Astrocyte of the spinal cord (primary cell): ENCODE data around the gene ABTB2.
"Not testable (repeated sequence)": the region's sequence is repeated elsewhere in the genome, so short reads cannot be mapped to it uniquely, and the experiment has no call there.

ENCODE experiments used
- DNase-seq: peaks from one replicate; pipeline ENCODE4 v3.0.0; 2011; ENCODE audit warnings: low read depth, low spot score
- H3K4me3 ChIP-seq: 2 replicates; pipeline ENCODE4 v1.5.1; 2011; ENCODE audit warnings: low read depth, mild to moderate bottlenecking, low read length, moderate library complexity
- CTCF ChIP-seq: IDR thresholded peaks from 2 replicates; pipeline ENCODE4 v1.5.1; 2012; ENCODE audit warnings: low read depth, mild to moderate bottlenecking, low read length, inconsistent platforms
- in situ Hi-C: cut with HindIII; loops from 2 replicates; pipeline ENCODE4 v1.10.0; 2017; ENCODE audit warnings: low sequenced_read_pairs

Gene ABTB2

DNA sequence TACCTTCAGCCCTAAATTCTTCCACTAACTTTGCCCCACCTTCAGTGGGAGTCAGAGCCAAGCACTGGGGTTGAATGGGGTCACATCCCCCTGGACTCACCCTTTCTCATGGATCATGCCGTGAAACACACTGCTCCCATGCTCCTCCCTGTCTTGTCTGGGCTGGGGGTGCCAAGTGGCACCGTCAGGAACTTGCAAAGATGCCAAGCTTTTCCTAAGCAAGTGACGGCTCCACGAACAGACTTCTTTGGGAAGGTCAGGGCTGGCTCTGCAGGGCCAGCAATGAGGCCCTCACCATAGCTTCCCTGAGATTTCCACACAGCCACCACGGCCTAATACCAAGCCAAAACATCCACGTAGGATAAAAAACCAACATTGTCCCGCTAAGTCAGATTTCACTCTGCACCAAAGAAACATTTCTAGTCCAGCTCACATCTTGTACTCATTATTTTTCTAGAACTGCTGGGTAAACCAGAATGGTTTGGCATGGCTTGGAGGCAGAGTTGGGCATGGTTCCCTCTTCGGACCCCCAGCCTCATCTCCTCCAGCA, 175.9 kb downstream of the ABTB2 start:
- no peak for TF ChIP-seq CTCF
- in situ Hi-C loops: no loop called here
- no peak for DNase-seq
- H3K4me3 ChIP-seq: no peak overlapping the region

DNA sequence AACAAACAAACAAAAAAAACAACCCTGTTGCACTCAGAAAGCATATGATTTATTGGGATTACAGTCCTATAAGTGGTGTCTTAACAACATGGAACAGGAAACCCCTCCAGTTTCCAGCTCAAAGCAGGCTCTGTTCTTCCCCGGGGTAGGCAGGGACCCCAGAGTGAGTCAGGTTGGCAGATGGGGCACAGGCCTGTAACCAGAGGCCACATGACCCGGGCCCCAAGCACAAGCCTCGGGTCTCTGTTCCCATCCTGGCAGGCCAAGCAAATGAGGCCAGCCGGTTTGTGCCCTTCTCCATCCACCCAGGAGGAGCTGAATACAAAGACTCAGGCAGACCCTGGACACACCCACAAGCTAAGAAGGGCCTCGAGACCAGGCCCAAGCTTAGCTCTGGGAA, 176.6 kb downstream of the ABTB2 start:
- H3K4me3 ChIP-seq: no peak overlapping the region
- DNase-seq: no peak
- in situ Hi-C loops: no loop called here
- no peak for TF ChIP-seq CTCF

GRCh38 chr11:34180814-34181165, 177.0 kb downstream of the ABTB2 start:
- DNase-seq, in situ Hi-C loops, H3K4me3 ChIP-seq: not testable (repeated sequence)

- no peak for DNase-seq
- no peak for TF ChIP-seq CTCF
- H3K4me3 ChIP-seq: no peak overlapping the region
- in situ Hi-C loops: no loop called here
Measured at GRCh38 chr11:34180040-34180813, 177.6 kb downstream of the ABTB2 start.

DNA sequence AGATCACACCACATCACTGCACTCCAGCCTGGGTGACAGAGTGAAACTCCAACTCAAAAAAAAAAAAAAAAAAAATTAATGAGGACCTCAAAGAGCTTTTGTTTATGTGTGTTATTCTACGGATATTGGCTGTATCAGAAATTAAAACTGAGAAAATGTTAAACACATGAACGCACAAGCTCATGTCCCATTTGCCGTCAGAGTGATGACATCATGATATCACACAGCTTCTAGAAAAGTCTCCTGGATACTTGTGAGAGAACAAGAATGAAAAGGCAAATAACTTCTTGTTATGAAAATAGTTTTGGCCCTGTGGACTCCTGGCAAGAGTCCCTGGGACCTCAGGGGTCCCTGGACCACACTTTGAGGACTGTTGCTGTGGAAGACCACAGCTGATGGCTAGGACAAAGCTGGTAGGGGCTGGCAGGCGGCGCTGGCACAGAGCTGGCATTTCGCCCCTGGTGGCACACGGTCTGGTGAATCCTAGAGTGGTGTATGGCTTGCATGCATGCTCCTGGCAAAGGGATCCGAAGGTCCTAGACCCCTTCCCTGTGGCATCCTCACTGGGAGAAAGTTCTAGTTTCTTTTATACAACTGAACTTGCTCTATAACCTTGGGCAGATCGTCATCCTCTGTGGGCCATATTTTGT, 178.7 kb downstream of the ABTB2 start:
- no peak for TF ChIP-seq CTCF
- DNase-seq: no peak
- H3K4me3 ChIP-seq: no peak overlapping the region
- in situ Hi-C loops: no loop called here

- in situ Hi-C loops: no loop called here
- DNase-seq: no peak
- H3K4me3 ChIP-seq: no peak overlapping the region
- no peak for TF ChIP-seq CTCF
Measured at GRCh38 chr11:34178209-34178821, 179.5 kb downstream of the ABTB2 start.

DNA sequence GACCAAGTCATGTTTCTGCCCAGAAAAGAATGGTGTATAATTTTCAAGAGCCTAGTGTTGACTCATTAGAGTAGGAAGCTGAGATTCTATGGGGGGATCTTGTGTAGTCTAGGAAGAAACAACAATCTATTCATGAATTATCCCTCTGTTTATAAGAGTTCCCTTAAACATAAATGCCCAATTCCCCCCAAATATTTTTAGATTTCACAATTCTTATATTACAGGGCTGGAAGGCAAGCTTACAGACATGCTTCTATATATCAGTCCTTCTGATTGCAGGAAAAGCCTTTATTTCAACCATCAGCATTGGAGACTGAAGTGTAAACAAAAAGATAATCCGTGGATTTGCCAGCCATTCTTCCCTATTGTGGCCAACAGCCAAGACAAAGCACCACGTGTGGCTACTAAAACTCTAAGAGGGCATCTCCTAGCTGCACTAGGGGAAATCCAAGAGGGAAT, 181.0 kb downstream of the ABTB2 start:
- no peak overlapping the region for H3K4me3 ChIP-seq
- TF ChIP-seq CTCF: no peak
- in situ Hi-C loops: no loop called here
- DNase-seq: no peak
